Retinal pigment epithelial cell (primary cell): ENCODE results near the gene LPCAT1.

Experiments
- DNase-seq: peaks from one replicate; pipeline ENCODE4 v3.0.0-alpha.2; 2010; ENCODE audit warnings: low read depth
- H3K4me3 ChIP-seq: 2 replicates; pipeline ENCODE4 v1.5.1; 2011; ENCODE audit warnings: mild to moderate bottlenecking, low read length, control low read depth, moderate library complexity
- TF ChIP-seq, protein P1 (sequence below): conservative IDR thresholded peaks from 2 replicates; pipeline ENCODE4 v1.5.1; 2011; ENCODE audit warnings: low read depth, low read length, control low read depth, inconsistent platforms

The LPCAT1 gene

DNA sequence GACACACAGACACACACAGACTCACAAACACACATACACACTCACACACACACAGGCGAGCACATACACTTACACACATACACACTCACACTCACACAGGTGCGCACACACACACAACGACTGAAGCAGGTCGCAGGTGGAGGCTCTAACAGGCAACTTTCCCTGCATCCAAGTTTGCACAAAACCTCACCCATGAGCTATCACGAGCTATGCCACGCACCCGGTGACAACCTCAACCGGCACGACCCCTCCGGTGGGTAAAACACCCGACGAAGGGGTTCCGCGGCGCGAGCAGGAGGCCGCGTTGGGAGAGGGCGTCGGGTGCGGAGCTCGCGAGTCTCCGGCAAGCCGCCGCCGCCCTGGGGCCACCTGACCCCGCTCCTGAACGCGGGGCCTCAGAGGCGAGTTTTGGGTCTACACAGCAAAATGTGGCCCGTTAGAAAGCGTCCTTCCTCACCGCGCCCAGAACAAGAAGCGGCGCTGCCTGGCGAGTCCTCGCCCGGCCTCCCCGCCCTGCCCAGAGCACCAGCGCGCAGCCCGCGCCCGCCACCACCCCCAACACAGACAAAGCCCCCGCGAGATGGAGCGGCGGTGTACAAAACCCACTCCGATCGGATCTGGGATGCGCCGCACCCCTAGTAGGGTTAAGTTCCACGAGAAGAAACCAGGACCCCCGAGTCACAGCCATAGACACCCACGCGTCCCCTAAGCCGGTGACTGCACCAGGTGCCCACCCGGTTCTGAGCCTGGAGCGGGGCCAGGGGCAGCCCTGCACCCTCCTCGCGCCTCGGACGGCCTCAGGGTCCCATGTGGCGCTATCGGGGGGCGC is 79.2 kb downstream of the LPCAT1 start:
- no peak for DNase-seq
- TF ChIP-seq, protein P1, sequence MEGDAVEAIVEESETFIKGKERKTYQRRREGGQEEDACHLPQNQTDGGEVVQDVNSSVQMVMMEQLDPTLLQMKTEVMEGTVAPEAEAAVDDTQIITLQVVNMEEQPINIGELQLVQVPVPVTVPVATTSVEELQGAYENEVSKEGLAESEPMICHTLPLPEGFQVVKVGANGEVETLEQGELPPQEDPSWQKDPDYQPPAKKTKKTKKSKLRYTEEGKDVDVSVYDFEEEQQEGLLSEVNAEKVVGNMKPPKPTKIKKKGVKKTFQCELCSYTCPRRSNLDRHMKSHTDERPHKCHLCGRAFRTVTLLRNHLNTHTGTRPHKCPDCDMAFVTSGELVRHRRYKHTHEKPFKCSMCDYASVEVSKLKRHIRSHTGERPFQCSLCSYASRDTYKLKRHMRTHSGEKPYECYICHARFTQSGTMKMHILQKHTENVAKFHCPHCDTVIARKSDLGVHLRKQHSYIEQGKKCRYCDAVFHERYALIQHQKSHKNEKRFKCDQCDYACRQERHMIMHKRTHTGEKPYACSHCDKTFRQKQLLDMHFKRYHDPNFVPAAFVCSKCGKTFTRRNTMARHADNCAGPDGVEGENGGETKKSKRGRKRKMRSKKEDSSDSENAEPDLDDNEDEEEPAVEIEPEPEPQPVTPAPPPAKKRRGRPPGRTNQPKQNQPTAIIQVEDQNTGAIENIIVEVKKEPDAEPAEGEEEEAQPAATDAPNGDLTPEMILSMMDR = no peak
- no peak overlapping the region for H3K4me3 ChIP-seq

DNA sequence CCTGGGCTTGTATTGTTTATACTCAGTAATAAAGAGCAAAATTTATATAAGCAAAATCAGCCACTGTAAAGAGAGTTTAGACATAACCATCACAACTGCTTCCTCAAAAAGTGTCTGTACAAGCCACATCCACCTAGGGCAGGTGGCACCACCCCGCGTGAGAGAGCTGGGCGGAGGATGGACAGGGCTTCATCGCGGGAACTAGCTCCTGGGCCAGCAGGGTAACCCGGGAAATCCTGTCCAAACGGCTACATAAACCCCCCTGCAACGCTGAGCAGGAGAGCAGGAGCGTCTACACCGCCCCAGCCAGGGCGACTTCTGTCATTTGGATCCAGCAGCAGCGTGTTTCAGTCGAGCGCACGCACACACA is 79.8 kb downstream of the LPCAT1 start:
- TF ChIP-seq, protein P1 = no peak
- no peak for DNase-seq
- no peak overlapping the region for H3K4me3 ChIP-seq

DNA sequence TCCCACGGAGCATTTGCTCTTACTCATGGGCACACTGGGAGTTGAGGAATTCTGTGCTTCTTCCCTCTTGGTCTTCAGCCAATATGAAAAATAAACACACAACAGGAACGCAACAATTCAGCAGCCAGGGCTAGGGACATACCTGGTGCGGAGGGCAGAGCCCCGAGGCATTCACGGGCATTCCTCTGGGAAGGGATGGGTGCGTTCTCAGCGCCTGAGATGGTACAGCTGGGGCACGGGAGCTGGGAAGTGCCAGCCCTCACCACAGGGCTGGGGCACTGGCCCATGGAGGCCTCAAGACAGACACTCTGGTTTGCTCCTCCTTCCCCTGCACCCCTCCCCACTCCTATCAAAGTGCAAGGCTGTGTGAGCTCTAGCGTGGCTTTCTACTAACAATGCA is 80.6 kb downstream of the LPCAT1 start:
- TF ChIP-seq, protein P1 = no peak
- DNase-seq = no peak
- H3K4me3 ChIP-seq = no peak overlapping the region

DNA sequence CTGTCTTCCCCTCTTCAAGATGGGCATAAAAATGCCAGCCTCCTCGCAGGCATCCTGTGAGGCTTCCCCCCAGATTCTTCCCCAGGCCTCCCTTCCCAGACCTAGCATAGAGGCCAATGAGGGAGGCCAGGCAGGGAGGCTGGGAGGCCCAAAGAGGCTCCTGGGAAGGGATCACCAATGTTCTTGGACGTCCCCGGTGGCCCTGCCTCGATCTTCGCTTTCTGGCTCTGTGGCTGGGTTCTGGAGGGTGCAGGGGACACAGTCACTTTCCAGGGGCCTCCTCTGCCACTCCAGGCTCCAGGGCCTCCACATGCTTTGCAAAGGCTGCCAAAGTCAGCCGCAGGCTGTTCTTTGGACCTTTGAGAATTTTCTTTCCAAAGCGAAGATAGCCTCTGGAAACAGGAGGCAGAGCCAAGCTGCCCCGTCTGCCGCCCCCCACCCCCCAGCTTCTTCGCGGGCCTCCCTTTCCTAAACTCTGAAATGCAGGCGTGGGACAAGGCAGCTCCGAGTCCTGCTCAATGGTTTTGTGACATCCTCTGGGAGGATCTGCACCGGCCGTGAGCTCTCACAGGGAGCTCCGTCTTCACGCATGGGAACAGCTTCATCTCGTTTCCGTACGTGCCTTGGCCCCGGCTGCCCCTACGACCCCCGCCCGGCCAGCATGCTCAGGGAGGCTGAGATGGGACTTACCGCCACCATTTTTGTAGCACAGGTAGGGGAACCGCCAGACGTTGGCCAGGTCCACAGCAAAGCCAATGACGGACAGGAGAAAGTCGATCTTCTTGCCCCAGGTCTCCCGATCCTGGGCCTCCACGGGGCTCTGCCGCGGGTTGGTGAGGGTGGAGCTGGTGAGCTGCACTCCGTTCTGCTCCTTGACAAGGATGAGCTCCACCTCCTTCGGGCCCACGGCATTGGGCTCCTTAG is 81.3 kb downstream of the LPCAT1 start:
- TF ChIP-seq, protein P1 = no peak
- no peak for DNase-seq
- no peak overlapping the region for H3K4me3 ChIP-seq

DNA sequence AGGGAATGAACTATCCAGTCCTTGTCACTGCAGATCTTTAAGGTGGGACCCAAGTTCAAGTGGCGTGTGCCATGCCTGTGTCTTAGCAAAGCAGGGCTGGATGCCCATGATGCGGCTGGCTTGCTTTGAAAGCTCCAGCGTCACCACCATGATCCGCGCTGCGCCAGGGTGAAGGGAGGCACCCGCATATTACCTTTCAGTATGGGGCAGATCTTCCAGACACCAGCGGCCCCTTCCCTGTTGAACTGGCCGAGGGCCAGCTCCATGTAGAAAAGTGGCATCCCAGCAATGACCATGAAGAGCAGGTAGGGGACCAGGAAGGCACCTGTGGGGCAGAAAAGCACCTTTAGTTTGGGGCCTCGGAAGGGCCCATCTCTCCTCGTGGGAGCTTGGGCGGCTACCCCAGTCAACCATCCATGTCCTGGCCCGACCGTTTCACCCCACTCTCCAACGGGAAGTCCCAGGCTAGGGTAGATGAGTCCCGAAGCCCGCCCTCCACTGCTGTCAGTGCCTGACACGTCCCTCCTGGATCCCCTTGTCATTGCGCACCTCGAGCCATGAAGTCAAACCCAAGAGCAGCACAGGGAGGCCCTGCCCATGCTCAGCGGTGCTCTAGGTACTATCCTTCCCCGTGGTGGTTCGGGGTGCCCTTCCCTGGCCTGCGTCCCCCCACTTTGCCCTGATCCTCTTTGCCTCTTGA is 82.4 kb downstream of the LPCAT1 start:
- H3K4me3 ChIP-seq = no peak overlapping the region
- DNase-seq = no peak
- TF ChIP-seq, protein P1 = no peak

DNA sequence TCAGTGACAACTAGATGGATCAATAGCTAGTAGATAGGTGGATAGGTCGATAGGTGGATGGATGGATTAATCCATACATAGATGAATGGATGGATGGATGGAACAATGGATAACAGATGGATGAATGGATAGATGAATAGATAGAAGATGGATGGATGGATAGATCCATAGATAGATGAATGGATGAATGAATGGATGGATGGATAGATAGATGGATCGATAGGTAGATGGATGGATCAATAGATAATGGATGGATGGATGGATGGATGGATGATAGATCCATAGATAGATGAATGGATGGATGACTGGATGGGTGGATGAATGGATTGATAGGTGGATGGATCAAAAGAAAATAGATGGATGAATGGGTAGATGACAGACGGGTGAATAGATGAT is 83.7 kb downstream of the LPCAT1 start:
- H3K4me3 ChIP-seq = no peak overlapping the region
- DNase-seq = no peak
- TF ChIP-seq, protein P1 = no peak
